GM23338 (cell line): ENCODE results near the gene RAD18. TPM values are rescaled to one million over a fixed set of nuclear protein-coding genes. Genes with fewer than 3 reads are reported as not detected.

Experiments used
- ATAC-seq: fragments of 200-7000 bp; cut with Tn5 transposase; 3 replicates; pipeline ENCODE4 v1.9.1; 2020
- DNase-seq: peaks from one replicate; pipeline ENCODE4 v3.0.0-alpha.2; 2015; ENCODE audit warnings: low spot score
- H2AFZ ChIP-seq: fragments of 200-600 bp; sonication (generic); 2 replicates; pipeline ENCODE4 v1.8.0; 2016; ENCODE audit warnings: antibody characterized with exemption, mild to moderate bottlenecking, moderate library complexity
- H3F3A ChIP-seq: fragments of 200-600 bp; sonication (generic); replicated peaks from 2 replicates; pipeline ENCODE4 v1.8.0; 2017; ENCODE audit warnings: antibody characterized with exemption, mixed run types, low read depth
- H3K27ac ChIP-seq: fragments of 200-600 bp; sonication (generic); 2 replicates; pipeline ENCODE4 v1.6.1; 2016; ENCODE audit warnings: low read depth
- H3K27me3 ChIP-seq: fragments of 200-600 bp; sonication (generic); 2 replicates; pipeline ENCODE4 v1.8.0; 2016; ENCODE audit warnings: mild to moderate bottlenecking, mixed run types, moderate library complexity; ENCODE audit not compliant: insufficient read depth
- H3K36me3 ChIP-seq: fragments of 200-600 bp; sonication (generic); 2 replicates; pipeline ENCODE4 v1.8.0; 2016; ENCODE audit warnings: mild to moderate bottlenecking; ENCODE audit not compliant: insufficient read depth
- H3K4me1 ChIP-seq: fragments of 200-600 bp; sonication (generic); 2 replicates; pipeline ENCODE4 v1.8.0; 2016; ENCODE audit warnings: mild to moderate bottlenecking, moderate library complexity; ENCODE audit not compliant: insufficient read depth
- H3K4me2 ChIP-seq: fragments of 200-600 bp; sonication (generic); 2 replicates; pipeline ENCODE4 v1.7.1; 2017; ENCODE audit warnings: mixed run types
- H3K4me3 ChIP-seq: fragments of 200-600 bp; sonication (generic); 2 replicates; pipeline ENCODE4 v1.6.1; 2016; ENCODE audit warnings: mixed run types
- H3K79me2 ChIP-seq: fragments of 200-600 bp; sonication (generic); replicated peaks from 2 replicates; pipeline ENCODE4 v1.8.0; 2017; ENCODE audit warnings: mild to moderate bottlenecking; ENCODE audit not compliant: insufficient read depth
- H3K9me2 ChIP-seq: fragments of 200-600 bp; sonication (generic); 2 replicates; pipeline ENCODE4 v1.8.0; 2017; ENCODE audit not compliant: insufficient read depth
- H4K20me1 ChIP-seq: fragments of 200-600 bp; sonication (generic); replicated peaks from 2 replicates; pipeline ENCODE4 v1.8.0; 2017; ENCODE audit warnings: mild to moderate bottlenecking; ENCODE audit not compliant: insufficient read depth
- H3K27ac Mint-ChIP-seq: 2 replicates; pipeline ENCODE4 v1.8.0; 2020; ENCODE audit warnings: inconsistent platforms, mild to moderate bottlenecking, moderate library complexity, mixed read lengths
- H3K27me3 Mint-ChIP-seq: 3 replicates; pipeline ENCODE4 v1.8.0; 2022; ENCODE audit warnings: low read depth, mild to moderate bottlenecking, moderate library complexity, mixed read lengths, inconsistent platforms; ENCODE audit not compliant: insufficient read depth, poor library complexity
- H3K36me3 Mint-ChIP-seq: 3 replicates; pipeline ENCODE4 v1.8.0; 2021; ENCODE audit warnings: low read depth, mild to moderate bottlenecking, inconsistent platforms, moderate library complexity, mixed read lengths
- H3K4me1 Mint-ChIP-seq: 3 replicates; pipeline ENCODE4 v1.8.0; 2020; ENCODE audit warnings: mild to moderate bottlenecking, inconsistent platforms, mixed read lengths
- H3K4me3 Mint-ChIP-seq: 3 replicates; pipeline ENCODE4 v1.8.0; 2021; ENCODE audit warnings: moderate library complexity, mild to moderate bottlenecking, inconsistent platforms, mixed read lengths
- H3K9me3 Mint-ChIP-seq: 3 replicates; pipeline ENCODE4 v1.8.0; 2020; ENCODE audit warnings: moderate library complexity, mild to moderate bottlenecking, inconsistent platforms, mixed read lengths
- CREB1 ChIP-seq: fragments of 250-450 bp; sonication (Bioruptor Pico); IDR thresholded peaks from 2 replicates; pipeline ENCODE4 v1.5.0; 2020; ENCODE audit warnings: low read depth, mild to moderate bottlenecking, moderate library complexity
- CTCF ChIP-seq, 2 experiments: fragments of 200-600 bp in 1 of 2; sonication (generic) in 1 of 2; conservative IDR thresholded peaks; 2 replicates each; pipeline versions ENCODE4 v1.5.1 to v1.6.1; 2016 to 2017; ENCODE audit warnings: antibody characterized with exemption in 2 of 2, low read depth in 2 of 2, mild to moderate bottlenecking in 2 of 2, moderate library complexity in 1 of 2
- POLR2AphosphoS5 ChIP-seq: IDR thresholded peaks from 2 replicates; pipeline ENCODE4 v1.6.1; 2016; ENCODE audit warnings: antibody characterized with exemption, low read depth
- REST ChIP-seq: IDR thresholded peaks from one replicate; pipeline ENCODE4 v1.6.1; 2018; ENCODE audit warnings: antibody characterized with exemption; ENCODE audit not compliant: unreplicated experiment
- STAT1 ChIP-seq: IDR thresholded peaks from one replicate; pipeline ENCODE4 v1.6.1; 2016; ENCODE audit warnings: antibody characterized with exemption; ENCODE audit not compliant: unreplicated experiment
- ZNF462 ChIP-seq: fragments of 250-450 bp; sonication (Bioruptor Pico); IDR thresholded peaks from 2 replicates; pipeline ENCODE4 v1.5.0; 2020; ENCODE audit warnings: mild to moderate bottlenecking, moderate library complexity
- polyA plus RNA-seq: library from polyadenylated mRNA; unstranded; fragments of >200 nt; fragmentation: Nextera tagmentation; extraction: Ambion mirVana; gene quantifications from 2 replicates; pipeline ENCODE4 v1.2.1, GENCODE V29; 2016
- total RNA-seq: library from RNA; depleted of rRNA; stranded (reverse); fragments of >200 nt; shearing (Covaris generic); gene quantifications from 2 replicates; pipeline ENCODE4 v1.2.3, GENCODE V29; 2014

The RAD18 gene
- total and polyA plus RNA-seq, 2 experiments from 2014 or later = 25.4 to 40.1 TPM

GRCh38 chr3:8972639-8973038 is 9.4 kb upstream of the RAD18 start:
- no peak for TF ChIP-seq CTCF (conservative IDR thresholded peaks at IDR 0.05; ENCODE audit: low read depth in 2 of 2)
- TF ChIP-seq REST = no peak
- no peak for TF ChIP-seq CREB1
- no peak for TF ChIP-seq ZNF462
- no peak for TF ChIP-seq STAT1
- no peak for TF ChIP-seq POLR2AphosphoS5
- H3K4me1 ChIP-seq = no peaks in the 10 kb centered on the region
- H3K4me1 Mint-ChIP-seq = peaks cover 6% of the 10 kb centered on the region; the same call in 1 of the 3 replicates
- H3K36me3 Mint-ChIP-seq = no peaks in the 10 kb centered on the region
- H3K27ac Mint-ChIP-seq = no peak overlapping the region
- no peaks in the 10 kb centered on the region for H3K27me3 ChIP-seq
- no peaks in the 10 kb centered on the region for H4K20me1 ChIP-seq
- no peak overlapping the region for H3K4me3 ChIP-seq
- ATAC-seq (no peak; the same call in 2 of the 3 replicates), DNase-seq (no peak)
- no peaks in the 10 kb centered on the region for H3K36me3 ChIP-seq
- H3K27me3 Mint-ChIP-seq = peaks cover 2% of the 10 kb centered on the region
- H3K79me2 ChIP-seq = no peaks in the 10 kb centered on the region
- no peaks in the 10 kb centered on the region for H3K9me3 Mint-ChIP-seq
- no peaks in the 10 kb centered on the region for H3F3A ChIP-seq
- no peak overlapping the region for H3K4me3 Mint-ChIP-seq
- no peak overlapping the region for H3K27ac ChIP-seq
- H3K4me2 ChIP-seq = no peak overlapping the region
- H3K9me2 ChIP-seq = no peaks in the 10 kb centered on the region
- no peak overlapping the region for H2AFZ ChIP-seq
